Mesenchymal stem cell (in vitro differentiated cells and primary cell): ENCODE results near the gene ANKRD16.
"Not testable (repeated sequence)": the region's sequence is repeated elsewhere in the genome, so short reads cannot be mapped to it uniquely, and the experiment has no call there.

Source experiments
- DNase-seq: peaks from one replicate; pipeline ENCODE4 v3.0.0-alpha.2; 2013
- H2AFZ ChIP-seq: one replicate; pipeline ENCODE4 v1.6.1; 2013; ENCODE audit warnings: low read depth, mild to moderate bottlenecking, control low read depth, inconsistent platforms, low read length, moderate library complexity
- H2AK5ac ChIP-seq: 2 replicates; pipeline ENCODE4 v1.6.1; 2013; ENCODE audit warnings: low read length, moderate library complexity, mild to moderate bottlenecking, inconsistent platforms; ENCODE audit not compliant: severe bottlenecking
- H2BK120ac ChIP-seq: one replicate; pipeline ENCODE4 v1.6.1; 2013; ENCODE audit warnings: low read depth, mild to moderate bottlenecking, inconsistent platforms, low read length, moderate library complexity
- H2BK12ac ChIP-seq, 2 experiments: one replicate each; pipeline ENCODE4 v1.6.1; 2013; ENCODE audit warnings: inconsistent platforms in 2 of 2, low read length in 2 of 2, mild to moderate bottlenecking in 2 of 2, moderate library complexity in 2 of 2, control low read depth in 1 of 2
- H2BK15ac ChIP-seq: one replicate; pipeline ENCODE4 v1.6.1; 2013; ENCODE audit warnings: mild to moderate bottlenecking, low read depth, inconsistent platforms; ENCODE audit not compliant: poor library complexity, severe bottlenecking
- H2BK5ac ChIP-seq: 2 replicates; pipeline ENCODE4 v1.6.1; 2013; ENCODE audit warnings: low read depth, mild to moderate bottlenecking, low read length, control low read depth, inconsistent platforms; ENCODE audit not compliant: poor library complexity, severe bottlenecking
- H3K14ac ChIP-seq, 2 experiments: one replicate each; pipeline ENCODE4 v1.6.1; 2013; ENCODE audit warnings: inconsistent platforms in 2 of 2, low read length in 2 of 2, control low read depth in 1 of 2, mild to moderate bottlenecking in 1 of 2, moderate library complexity in 1 of 2
- H3K18ac ChIP-seq, 2 experiments: one replicate each; pipeline ENCODE4 v1.6.1; 2013; ENCODE audit warnings: inconsistent platforms in 2 of 2, low read length in 2 of 2, control low read depth in 1 of 2, low read depth in 1 of 2, mild to moderate bottlenecking in 1 of 2
- H3K23ac ChIP-seq, 2 experiments: one replicate each; pipeline ENCODE4 v1.6.1; 2013; ENCODE audit warnings: inconsistent platforms in 2 of 2, low read length in 2 of 2, mild to moderate bottlenecking in 2 of 2, moderate library complexity in 2 of 2, control low read depth in 1 of 2
- H3K27ac ChIP-seq: 2 replicates; pipeline ENCODE4 v1.5.1; 2013; ENCODE audit warnings: mild to moderate bottlenecking, moderate library complexity, low read length, control low read depth, inconsistent platforms; ENCODE audit not compliant: poor library complexity, severe bottlenecking
- H3K27me3 ChIP-seq, 2 experiments: 2 replicates each; pipeline versions ENCODE4 v1.6.1 to v1.7.0; 2013; ENCODE audit warnings: low read length in 2 of 2, mild to moderate bottlenecking in 2 of 2, moderate library complexity in 2 of 2, control low read depth in 1 of 2, inconsistent platforms in 1 of 2; ENCODE audit not compliant: control insufficient read depth in 1 of 2, insufficient read depth in 1 of 2
- H3K36me3 ChIP-seq, 2 experiments: 2 replicates each; pipeline versions ENCODE4 v1.6.1 to v1.7.0; 2013; ENCODE audit warnings: low read length in 2 of 2, control low read depth in 1 of 2, inconsistent platforms in 1 of 2, low read depth in 1 of 2, mild to moderate bottlenecking in 1 of 2; ENCODE audit not compliant: insufficient read depth in 2 of 2, control insufficient read depth in 1 of 2
- H3K4ac ChIP-seq, 2 experiments: one replicate each; pipeline ENCODE4 v1.6.1; 2013; ENCODE audit warnings: inconsistent platforms in 2 of 2, low read length in 2 of 2, mild to moderate bottlenecking in 2 of 2, moderate library complexity in 2 of 2, control low read depth in 1 of 2, low read depth in 1 of 2
- H3K4me1 ChIP-seq: 2 replicates; pipeline ENCODE4 v1.6.1; 2013; ENCODE audit warnings: low read depth, low read length, control low read depth; ENCODE audit not compliant: control insufficient read depth, insufficient read depth
- H3K4me2 ChIP-seq: 2 replicates; pipeline ENCODE4 v1.6.1; 2013; ENCODE audit warnings: low read length, mild to moderate bottlenecking, inconsistent platforms; ENCODE audit not compliant: poor library complexity, severe bottlenecking
- H3K4me3 ChIP-seq, 2 experiments: 2 replicates each; pipeline versions ENCODE4 v1.5.1 to v1.7.0; 2013; ENCODE audit warnings: low read length in 2 of 2, mild to moderate bottlenecking in 2 of 2, control low read depth in 1 of 2, low read depth in 1 of 2; ENCODE audit not compliant: insufficient read depth in 1 of 2
- H3K79me1 ChIP-seq: replicated peaks from 2 replicates; pipeline ENCODE4 v1.6.1; 2013; ENCODE audit warnings: mild to moderate bottlenecking, control low read depth, low read length, inconsistent platforms; ENCODE audit not compliant: poor library complexity, severe bottlenecking
- H3K9ac ChIP-seq: 2 replicates; pipeline ENCODE4 v1.7.0; 2013; ENCODE audit warnings: mild to moderate bottlenecking, low read length, moderate library complexity
- H3K9me3 ChIP-seq: 2 replicates; pipeline ENCODE4 v1.7.0; 2013; ENCODE audit warnings: mild to moderate bottlenecking, low read length; ENCODE audit not compliant: control insufficient read depth
- H4K8ac ChIP-seq: one replicate; pipeline ENCODE4 v1.6.1; 2013; ENCODE audit warnings: inconsistent platforms, mild to moderate bottlenecking, low read length, moderate library complexity
- H4K91ac ChIP-seq: one replicate; pipeline ENCODE4 v1.6.1; 2013; ENCODE audit warnings: mild to moderate bottlenecking, low read length, inconsistent platforms
- WGBS: methylation state at CpG from one replicate; pipeline ENCODE4 v1.1.7; 2013; ENCODE audit warnings: mixed read lengths; 5-methylcytosine and 5-hydroxymethylcytosine counted together

The ANKRD16 gene

GRCh38 chr10:5868383-5868782, 21.3 kb downstream of the ANKRD16 start:
- not testable (repeated sequence) for H4K91ac ChIP-seq, H2BK15ac ChIP-seq, H3K27me3 ChIP-seq, H3K18ac ChIP-seq, H2AFZ ChIP-seq, H3K4ac ChIP-seq, H3K23ac ChIP-seq, H4K8ac ChIP-seq, H3K4me2 ChIP-seq, H3K9me3 ChIP-seq, H2AK5ac ChIP-seq, DNase-seq, H3K4me1 ChIP-seq, H3K27ac ChIP-seq, H3K79me1 ChIP-seq, H3K4me3 ChIP-seq, H2BK120ac ChIP-seq, H3K9ac ChIP-seq, H3K36me3 ChIP-seq, H2BK12ac ChIP-seq, H3K14ac ChIP-seq, H2BK5ac ChIP-seq
- 80% methylated on average over 6 of the region's 8 CpGs for WGBS

- not testable (repeated sequence) for H3K27me3 ChIP-seq, H3K23ac ChIP-seq, H2BK120ac ChIP-seq, H3K4me2 ChIP-seq, H3K4me3 ChIP-seq, H3K9ac ChIP-seq, H2BK12ac ChIP-seq, H3K27ac ChIP-seq, DNase-seq, H3K14ac ChIP-seq, H3K18ac ChIP-seq, H3K9me3 ChIP-seq, H2AFZ ChIP-seq, H2AK5ac ChIP-seq, H4K91ac ChIP-seq, H3K79me1 ChIP-seq, H2BK5ac ChIP-seq, H3K4me1 ChIP-seq, H4K8ac ChIP-seq, H3K36me3 ChIP-seq, H2BK15ac ChIP-seq, H3K4ac ChIP-seq
- 97% methylated on average over 1 of the region's 4 CpGs for WGBS
Measured at GRCh38 chr10:5867091-5867615, 22.5 kb downstream of the ANKRD16 start.

DNA sequence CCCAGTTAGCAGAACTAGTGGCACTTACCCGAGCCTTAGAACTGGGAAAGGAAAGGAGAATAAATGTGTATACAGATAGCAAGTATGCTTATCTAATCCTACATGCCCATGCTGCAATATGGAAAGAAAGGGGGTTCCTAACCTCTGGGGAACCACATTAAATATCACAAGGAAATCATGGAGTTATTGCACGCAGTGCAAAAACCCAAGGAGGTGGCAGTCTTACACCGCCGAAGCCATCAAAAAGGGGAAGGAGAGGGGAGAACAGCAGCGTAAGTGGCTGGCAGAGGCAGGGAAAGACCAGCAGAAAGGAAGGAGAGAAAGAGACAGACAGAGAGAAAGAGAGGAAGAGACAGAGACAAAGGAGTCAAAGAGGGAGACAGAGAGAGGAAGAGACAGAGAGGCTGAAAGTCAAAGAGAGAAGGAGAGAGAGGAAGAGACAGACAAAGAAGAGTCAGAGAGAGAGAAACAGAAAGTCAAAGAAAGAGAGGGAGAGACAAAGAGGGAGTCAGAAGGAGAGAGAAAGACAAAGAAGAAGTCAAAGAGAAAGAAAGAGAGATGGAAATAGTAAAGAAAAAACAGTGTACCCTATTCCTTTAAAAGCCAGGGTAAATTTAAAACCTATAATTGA, 23.1 kb downstream of the ANKRD16 start:
- not testable (repeated sequence) for H3K36me3 ChIP-seq, H2AK5ac ChIP-seq, H4K8ac ChIP-seq, H2BK12ac ChIP-seq, DNase-seq, H3K4ac ChIP-seq, H4K91ac ChIP-seq, H3K9me3 ChIP-seq, H3K18ac ChIP-seq, H3K23ac ChIP-seq, H3K14ac ChIP-seq, H2BK120ac ChIP-seq, H2AFZ ChIP-seq, H3K79me1 ChIP-seq, H2BK5ac ChIP-seq, H3K27me3 ChIP-seq, H3K4me2 ChIP-seq, H3K27ac ChIP-seq, H3K9ac ChIP-seq, H3K4me3 ChIP-seq, H3K4me1 ChIP-seq, H2BK15ac ChIP-seq
- 95% methylated on average over 5 of the region's 5 CpGs for WGBS

DNA sequence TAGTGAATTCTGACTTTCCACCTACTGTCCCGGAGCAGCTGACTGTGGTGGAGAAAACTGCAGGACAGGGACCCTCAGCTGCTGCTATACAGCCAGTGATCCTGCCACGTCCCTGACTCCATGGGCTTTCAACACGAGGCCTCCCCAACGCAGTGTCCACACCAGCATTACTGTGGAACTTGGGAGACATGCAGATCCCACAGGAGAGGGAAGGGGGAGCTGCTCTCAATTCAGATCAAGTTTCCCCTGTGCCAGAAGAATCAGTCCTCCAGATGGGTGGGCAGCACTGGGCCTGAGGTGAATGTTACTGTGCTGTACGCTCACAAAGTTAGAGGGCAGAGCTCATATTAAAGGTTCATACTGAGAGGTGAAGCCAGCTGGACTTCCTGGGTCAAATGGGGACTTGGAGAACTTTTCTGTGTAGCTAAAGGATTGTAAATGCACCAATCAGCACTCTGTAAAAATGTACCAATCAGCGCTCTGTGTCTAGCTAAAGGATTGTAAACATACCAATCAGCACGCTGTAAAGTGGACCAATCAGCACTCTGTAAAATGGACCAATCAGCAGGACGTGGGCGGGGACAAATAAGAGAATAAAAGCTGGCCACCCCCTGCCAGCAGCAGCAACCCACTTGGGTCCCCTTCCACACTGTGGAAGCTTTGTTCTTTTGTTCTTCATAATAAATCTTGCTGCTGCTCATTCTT, 26.6 kb downstream of the ANKRD16 start:
- H2AK5ac ChIP-seq, H2BK15ac ChIP-seq, H3K79me1 ChIP-seq, H2BK120ac ChIP-seq, H2AFZ ChIP-seq, H2BK5ac ChIP-seq, DNase-seq, H3K18ac ChIP-seq, H3K4me1 ChIP-seq, H3K9ac ChIP-seq, H3K27me3 ChIP-seq, H4K91ac ChIP-seq, H3K27ac ChIP-seq, H3K4me3 ChIP-seq, H4K8ac ChIP-seq, H3K14ac ChIP-seq, H3K9me3 ChIP-seq, H3K4ac ChIP-seq, H3K36me3 ChIP-seq, H3K4me2 ChIP-seq: not testable (repeated sequence)
- Histone ChIP-seq H3K23ac (peak overlapping the region in 1 of 2 experiments; percentile 57), H2BK12ac (peak overlapping the region in 1 of 2 experiments; percentile 70)
- WGBS: 96% methylated on average over 9 of the region's 9 CpGs
